Hepatocyte (in vitro differentiated cells): ENCODE data around the gene ARL6IP5. TPM values are rescaled to one million over a fixed set of nuclear protein-coding genes. Genes with fewer than 3 reads are reported as not detected.

Source experiments
- DNase-seq: peaks from one replicate; pipeline ENCODE4 v3.0.0-alpha.2; 2016; ENCODE audit warnings: low spot score
- H2AFZ ChIP-seq: fragments of 200-600 bp; sonication (generic); 2 replicates; pipeline ENCODE4 v1.6.0; 2016; ENCODE audit warnings: antibody characterized with exemption, mild to moderate bottlenecking
- H3K27ac ChIP-seq: fragments of 200-600 bp; sonication (generic); 2 replicates; pipeline ENCODE4 v1.5.1; 2016; ENCODE audit warnings: mild to moderate bottlenecking
- H3K27me3 ChIP-seq: fragments of 200-600 bp; sonication (generic); 2 replicates; pipeline ENCODE4 v1.6.1; 2016
- H3K36me3 ChIP-seq: fragments of 200-600 bp; sonication (generic); replicated peaks from 2 replicates; pipeline ENCODE4 v1.5.1; 2016; ENCODE audit warnings: low read depth; ENCODE audit not compliant: insufficient read depth
- H3K4me1 ChIP-seq: fragments of 200-600 bp; sonication (generic); 2 replicates; pipeline ENCODE4 v1.5.1; 2016; ENCODE audit warnings: mild to moderate bottlenecking, moderate library complexity; ENCODE audit not compliant: insufficient read depth
- H3K4me2 ChIP-seq: fragments of 200-600 bp; sonication (generic); 2 replicates; pipeline ENCODE4 v1.6.0; 2016
- H3K4me3 ChIP-seq: fragments of 200-600 bp; sonication (generic); 2 replicates; pipeline ENCODE4 v1.5.1; 2016; ENCODE audit warnings: mild to moderate bottlenecking
- H3K79me2 ChIP-seq: fragments of 200-600 bp; sonication (generic); 2 replicates; pipeline ENCODE4 v1.6.0; 2017; ENCODE audit warnings: mild to moderate bottlenecking
- H3K9me2 ChIP-seq: fragments of 200-600 bp; sonication (generic); replicated peaks from 2 replicates; pipeline ENCODE4 v1.6.0; 2017; ENCODE audit warnings: mild to moderate bottlenecking; ENCODE audit not compliant: insufficient read depth
- H3K9me3 ChIP-seq: fragments of 200-600 bp; sonication (generic); 2 replicates; pipeline ENCODE4 v1.5.1; 2016; ENCODE audit warnings: low read depth, mild to moderate bottlenecking
- H4K20me1 ChIP-seq: fragments of 200-600 bp; sonication (generic); 2 replicates; pipeline ENCODE4 v1.6.0; 2016; ENCODE audit warnings: mild to moderate bottlenecking; ENCODE audit not compliant: insufficient read depth, poor library complexity, severe bottlenecking
- EZH2 ChIP-seq: fragments of 200-600 bp; sonication (generic); IDR thresholded peaks from 2 replicates; pipeline ENCODE4 v1.6.1; 2016; ENCODE audit warnings: antibody characterized with exemption, mild to moderate bottlenecking, borderline replicate concordance
- EZH2phosphoT487 ChIP-seq: fragments of 200-600 bp; sonication (generic); IDR thresholded peaks from one replicate; pipeline ENCODE4 v1.6.1; 2018; ENCODE audit warnings: antibody characterized with exemption, mild to moderate bottlenecking, low read depth, moderate library complexity; ENCODE audit not compliant: unreplicated experiment, severe bottlenecking
- WGBS: methylation state at CpG from one replicate; pipeline ENCODE4 v1.1.6; 2016; ENCODE audit warnings: low lambda C conversion rate; ENCODE audit errors: missing lambda C conversion rate; 5-methylcytosine and 5-hydroxymethylcytosine counted together
- polyA plus RNA-seq: library from polyadenylated mRNA; unstranded; fragments of >200 nt; fragmentation: Nextera tagmentation; extraction: Ambion mirVana; gene quantifications from 2 replicates; pipeline ENCODE4 v1.2.1, GENCODE V29; 2016
- total RNA-seq: library from RNA; depleted of rRNA; stranded (reverse); fragments of >200 nt; gene quantifications from 2 replicates; pipeline ENCODE4 v1.2.3, GENCODE V29; 2014
- TF ChIP-seq, protein P1 (sequence below): fragments of 200-600 bp; sonication (generic); IDR thresholded peaks from 2 replicates; pipeline ENCODE4 v1.5.1; 2016; ENCODE audit warnings: antibody characterized with exemption, mild to moderate bottlenecking; ENCODE audit not compliant: poor library complexity

Gene ARL6IP5
- total and polyA plus RNA-seq, 2 experiments from 2014 or later, result 72.2 to 103 TPM

DNA sequence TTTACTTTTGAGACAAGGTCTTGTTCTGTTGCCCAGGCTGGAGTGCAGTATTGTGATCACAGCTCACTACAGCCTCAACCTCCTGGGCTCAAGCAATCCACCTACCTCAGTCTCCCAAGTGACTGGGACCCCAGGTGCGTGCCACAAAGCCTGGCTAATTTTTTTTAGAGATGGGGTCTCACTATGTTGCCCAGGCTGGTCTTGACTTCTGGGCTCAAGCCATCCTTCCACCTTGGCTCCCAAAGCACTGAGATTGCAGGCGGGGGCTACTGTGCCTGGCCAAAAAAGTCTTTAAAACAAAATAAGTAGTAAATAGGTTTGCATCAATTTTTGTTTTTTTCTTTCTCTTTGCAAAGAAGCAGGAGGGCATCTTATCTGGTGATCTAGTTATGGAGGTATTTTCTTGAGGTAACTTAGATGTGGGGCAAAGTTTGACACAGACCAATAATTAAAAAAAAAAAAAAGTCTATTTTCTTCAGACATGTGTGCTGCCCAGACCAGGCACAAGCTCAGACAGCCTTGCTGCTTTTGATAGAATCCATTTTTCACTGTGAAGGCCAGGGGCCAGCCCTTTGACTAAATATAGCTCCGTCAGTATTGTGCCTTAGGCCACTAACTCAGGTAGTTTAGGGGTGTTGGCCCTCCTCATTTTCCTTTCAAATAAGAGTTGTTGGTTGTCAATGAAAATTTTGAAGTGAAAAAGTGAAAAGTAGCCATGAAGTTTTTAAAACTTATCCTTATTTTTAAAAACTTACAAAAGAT lies 2.5 kb downstream of the ARL6IP5 start:
- Histone ChIP-seq H3K4me2 (peak overlapping the region; percentile 91), H4K20me1 (peaks cover 12% of the 10 kb centered on the region), H3K4me1 (peaks cover 48% of the 10 kb centered on the region), H3K9me3 (no peaks in the 10 kb centered on the region), H2AFZ (no peak overlapping the region), H3K9me2 (no peaks in the 10 kb centered on the region), H3K79me2 (peaks cover 65% of the 10 kb centered on the region), H3K27ac (peak overlapping the region; percentile 94), H3K36me3 (no peaks in the 10 kb centered on the region), H3K27me3 (no peaks in the 10 kb centered on the region), H3K4me3 (no peak overlapping the region)
- TF ChIP-seq EZH2phosphoT487 (no peak), EZH2 (no peak)
- TF ChIP-seq, protein P1, sequence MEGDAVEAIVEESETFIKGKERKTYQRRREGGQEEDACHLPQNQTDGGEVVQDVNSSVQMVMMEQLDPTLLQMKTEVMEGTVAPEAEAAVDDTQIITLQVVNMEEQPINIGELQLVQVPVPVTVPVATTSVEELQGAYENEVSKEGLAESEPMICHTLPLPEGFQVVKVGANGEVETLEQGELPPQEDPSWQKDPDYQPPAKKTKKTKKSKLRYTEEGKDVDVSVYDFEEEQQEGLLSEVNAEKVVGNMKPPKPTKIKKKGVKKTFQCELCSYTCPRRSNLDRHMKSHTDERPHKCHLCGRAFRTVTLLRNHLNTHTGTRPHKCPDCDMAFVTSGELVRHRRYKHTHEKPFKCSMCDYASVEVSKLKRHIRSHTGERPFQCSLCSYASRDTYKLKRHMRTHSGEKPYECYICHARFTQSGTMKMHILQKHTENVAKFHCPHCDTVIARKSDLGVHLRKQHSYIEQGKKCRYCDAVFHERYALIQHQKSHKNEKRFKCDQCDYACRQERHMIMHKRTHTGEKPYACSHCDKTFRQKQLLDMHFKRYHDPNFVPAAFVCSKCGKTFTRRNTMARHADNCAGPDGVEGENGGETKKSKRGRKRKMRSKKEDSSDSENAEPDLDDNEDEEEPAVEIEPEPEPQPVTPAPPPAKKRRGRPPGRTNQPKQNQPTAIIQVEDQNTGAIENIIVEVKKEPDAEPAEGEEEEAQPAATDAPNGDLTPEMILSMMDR, result no peak
- no peak for DNase-seq
- WGBS, result 94% methylated on average over 3 of the region's 3 CpGs

DNA sequence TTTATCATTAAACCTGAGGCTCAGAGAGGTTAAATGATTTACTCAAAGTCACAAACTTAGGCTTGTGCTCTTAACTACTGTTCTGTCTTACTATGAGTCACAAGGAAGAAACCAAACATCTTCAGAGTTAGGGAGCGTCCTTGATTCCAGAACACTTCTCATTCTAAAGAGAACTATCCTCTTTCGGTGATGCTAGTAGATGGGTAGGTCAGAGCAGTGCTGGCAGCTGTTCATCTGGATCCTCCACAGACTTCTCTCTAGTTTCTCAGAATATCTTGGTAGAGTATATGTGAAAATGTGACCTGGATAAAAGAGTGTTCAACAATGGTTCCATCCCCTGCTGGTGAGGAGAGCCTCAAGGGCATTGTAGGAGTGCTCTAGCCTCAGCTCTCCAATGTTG lies 3.3 kb downstream of the ARL6IP5 start:
- no peak overlapping the region for H3K4me3 ChIP-seq
- no peaks in the 10 kb centered on the region for H3K36me3 ChIP-seq
- peak overlapping the region; percentile 91 for H3K4me2 ChIP-seq
- H3K4me1 ChIP-seq, result peaks cover 41% of the 10 kb centered on the region
- H2AFZ ChIP-seq, result no peak overlapping the region
- peaks cover 70% of the 10 kb centered on the region for H3K79me2 ChIP-seq
- TF ChIP-seq EZH2 (no peak), EZH2phosphoT487 (no peak)
- TF ChIP-seq, protein P1, result no peak
- H3K27me3 ChIP-seq, result no peaks in the 10 kb centered on the region
- no peaks in the 10 kb centered on the region for H3K9me3 ChIP-seq
- H3K27ac ChIP-seq, result no peak overlapping the region
- H3K9me2 ChIP-seq, result no peaks in the 10 kb centered on the region
- peaks cover 15% of the 10 kb centered on the region for H4K20me1 ChIP-seq
- DNase-seq, result no peak
- WGBS, result 58% methylated on average over 2 of the region's 2 CpGs

DNA sequence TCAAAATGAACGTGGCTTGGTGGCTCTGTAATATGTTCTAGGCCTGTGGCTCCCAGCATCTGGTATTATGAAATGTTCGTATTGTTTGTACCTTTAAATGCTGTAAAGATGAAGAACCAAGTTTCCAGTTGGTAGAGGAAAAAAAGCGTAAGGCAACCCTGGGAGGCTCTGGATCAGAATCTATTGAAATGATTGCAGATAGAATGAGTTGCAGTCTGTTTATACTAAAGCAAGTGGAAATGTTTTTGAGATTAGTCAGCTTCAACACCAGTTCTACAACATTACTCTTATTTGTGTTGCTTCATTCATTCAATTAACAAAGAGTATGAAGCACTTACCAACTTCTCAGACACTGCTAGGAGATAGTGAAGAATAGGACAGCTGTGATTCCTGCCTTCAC lies 5.3 kb downstream of the ARL6IP5 start:
- Histone ChIP-seq H3K4me1 (peaks cover 27% of the 10 kb centered on the region), H3K9me3 (no peaks in the 10 kb centered on the region), H3K36me3 (no peaks in the 10 kb centered on the region), H3K79me2 (peaks cover 88% of the 10 kb centered on the region), H3K27ac (no peak overlapping the region), H3K27me3 (no peaks in the 10 kb centered on the region), H2AFZ (no peak overlapping the region), H3K9me2 (no peaks in the 10 kb centered on the region), H4K20me1 (peaks cover 22% of the 10 kb centered on the region), H3K4me3 (no peak overlapping the region), H3K4me2 (peak overlapping the region; percentile 6)
- TF ChIP-seq, protein P1, result no peak
- TF ChIP-seq EZH2 (no peak), EZH2phosphoT487 (no peak)
- DNase-seq, result no peak
- WGBS, result 75% methylated on average over 3 of the region's 3 CpGs
